GM21723 (cell line): Measurements from ENCODE around the gene SLC26A8.
"Not testable (repeated sequence)": the region's sequence is repeated elsewhere in the genome, so short reads cannot be mapped to it uniquely, and the experiment has no call there.

Source experiments
- ATAC-seq: cut with Tn5 transposase; IDR thresholded peaks from one replicate; pipeline ENCODE4 v1.9.1; 2021; ENCODE audit warnings: mild to moderate bottlenecking, moderate library complexity; ENCODE audit not compliant: unreplicated experiment

Gene SLC26A8

GRCh38 chr6:36019167-36019566 lies 5.3 kb downstream of the SLC26A8 start:
- ATAC-seq = no peak

- no peak for ATAC-seq
Measured at GRCh38 chr6:36018339-36018738, 6.1 kb downstream of the SLC26A8 start.

- no peak for ATAC-seq
Measured at GRCh38 chr6:36015666-36016065, 8.8 kb downstream of the SLC26A8 start.

GRCh38 chr6:36000451-36000850 lies 24.0 kb downstream of the SLC26A8 start:
- no peak for ATAC-seq

- ATAC-seq = no peak
Measured at GRCh38 chr6:35993150-35993549, 31.3 kb downstream of the SLC26A8 start.

GRCh38 chr6:35988047-35988446 lies 36.4 kb downstream of the SLC26A8 start:
- not testable (repeated sequence) for ATAC-seq

GRCh38 chr6:35984701-35985100 lies 39.7 kb downstream of the SLC26A8 start:
- no peak for ATAC-seq

- ATAC-seq = no peak
Measured at GRCh38 chr6:35980991-35981645, 43.3 kb downstream of the SLC26A8 start.

GRCh38 chr6:35980126-35980525 lies 44.3 kb downstream of the SLC26A8 start:
- not testable (repeated sequence) for ATAC-seq

- ATAC-seq = no peak
Measured at GRCh38 chr6:35977308-35977707, 47.1 kb downstream of the SLC26A8 start.

- peak; percentile 92 for ATAC-seq
Measured at GRCh38 chr6:35973670-35974222, 50.7 kb downstream of the SLC26A8 start.

- ATAC-seq = no peak
Measured at GRCh38 chr6:35972471-35973367, 51.7 kb downstream of the SLC26A8 start.

GRCh38 chr6:35970181-35970580 lies 54.3 kb downstream of the SLC26A8 start:
- no peak for ATAC-seq

GRCh38 chr6:35969646-35970045 lies 54.8 kb downstream of the SLC26A8 start:
- no peak for ATAC-seq

- ATAC-seq = no peak
Measured at GRCh38 chr6:35968821-35969220, 55.6 kb downstream of the SLC26A8 start.

GRCh38 chr6:35967076-35967774 lies 57.2 kb downstream of the SLC26A8 start:
- no peak for ATAC-seq

GRCh38 chr6:35962779-35963560 lies 61.5 kb downstream of the SLC26A8 start:
- no peak for ATAC-seq

GRCh38 chr6:35960187-35960586 lies 64.3 kb downstream of the SLC26A8 start:
- ATAC-seq = no peak

- no peak for ATAC-seq
Measured at GRCh38 chr6:35955970-35956369, 68.5 kb downstream of the SLC26A8 start.

- ATAC-seq = no peak
Measured at GRCh38 chr6:35955521-35955920, 68.9 kb downstream of the SLC26A8 start.
